HG03432 (cell line): ENCODE data around the gene FSIP1.

ENCODE experiments used
- ATAC-seq: cut with Tn5 transposase; IDR thresholded peaks from one replicate; pipeline ENCODE4 v1.9.1; 2021; ENCODE audit warnings: mild to moderate bottlenecking, moderate library complexity; ENCODE audit not compliant: unreplicated experiment

FSIP1 gene

GRCh38 chr15:39721893-39722292, 60.7 kb downstream of the FSIP1 start:
- ATAC-seq, result no peak

GRCh38 chr15:39720621-39721611, 61.7 kb downstream of the FSIP1 start:
- ATAC-seq, result no peak

- no peak for ATAC-seq
These were observed 62.6 kb downstream of the FSIP1 start for GRCh38 chr15:39720081-39720480.

GRCh38 chr15:39719109-39719508, 63.5 kb downstream of the FSIP1 start:
- no peak for ATAC-seq

GRCh38 chr15:39717134-39717533, 65.5 kb downstream of the FSIP1 start:
- no peak for ATAC-seq

GRCh38 chr15:39714251-39714650, 68.4 kb downstream of the FSIP1 start:
- ATAC-seq, result no peak

GRCh38 chr15:39713846-39714245, 68.8 kb downstream of the FSIP1 start:
- ATAC-seq, result no peak

GRCh38 chr15:39710681-39711080, 72.0 kb downstream of the FSIP1 start:
- no peak for ATAC-seq

- no peak for ATAC-seq
These were observed 72.7 kb downstream of the FSIP1 start for GRCh38 chr15:39709941-39710340.

GRCh38 chr15:39706206-39706605, 76.4 kb downstream of the FSIP1 start:
- no peak for ATAC-seq

- no peak for ATAC-seq
These were observed 78.0 kb downstream of the FSIP1 start for GRCh38 chr15:39704689-39705088.

- no peak for ATAC-seq
These were observed 78.4 kb downstream of the FSIP1 start for GRCh38 chr15:39704235-39704634.

GRCh38 chr15:39701988-39702387, 80.7 kb downstream of the FSIP1 start:
- ATAC-seq, result no peak

GRCh38 chr15:39700375-39700700, 82.3 kb downstream of the FSIP1 start:
- no peak for ATAC-seq

- no peak for ATAC-seq
These were observed 82.9 kb downstream of the FSIP1 start for GRCh38 chr15:39699516-39700374.

GRCh38 chr15:39698444-39699390, 83.9 kb downstream of the FSIP1 start:
- no peak for ATAC-seq

- no peak for ATAC-seq
These were observed 85.1 kb downstream of the FSIP1 start for GRCh38 chr15:39697509-39697908.

GRCh38 chr15:39695793-39696192, 86.8 kb downstream of the FSIP1 start:
- no peak for ATAC-seq

- no peak for ATAC-seq
These were observed 90.0 kb downstream of the FSIP1 start for GRCh38 chr15:39692356-39693327.
